ENCODE results near the gene PLXNA4.

PLXNA4 gene

DNA sequence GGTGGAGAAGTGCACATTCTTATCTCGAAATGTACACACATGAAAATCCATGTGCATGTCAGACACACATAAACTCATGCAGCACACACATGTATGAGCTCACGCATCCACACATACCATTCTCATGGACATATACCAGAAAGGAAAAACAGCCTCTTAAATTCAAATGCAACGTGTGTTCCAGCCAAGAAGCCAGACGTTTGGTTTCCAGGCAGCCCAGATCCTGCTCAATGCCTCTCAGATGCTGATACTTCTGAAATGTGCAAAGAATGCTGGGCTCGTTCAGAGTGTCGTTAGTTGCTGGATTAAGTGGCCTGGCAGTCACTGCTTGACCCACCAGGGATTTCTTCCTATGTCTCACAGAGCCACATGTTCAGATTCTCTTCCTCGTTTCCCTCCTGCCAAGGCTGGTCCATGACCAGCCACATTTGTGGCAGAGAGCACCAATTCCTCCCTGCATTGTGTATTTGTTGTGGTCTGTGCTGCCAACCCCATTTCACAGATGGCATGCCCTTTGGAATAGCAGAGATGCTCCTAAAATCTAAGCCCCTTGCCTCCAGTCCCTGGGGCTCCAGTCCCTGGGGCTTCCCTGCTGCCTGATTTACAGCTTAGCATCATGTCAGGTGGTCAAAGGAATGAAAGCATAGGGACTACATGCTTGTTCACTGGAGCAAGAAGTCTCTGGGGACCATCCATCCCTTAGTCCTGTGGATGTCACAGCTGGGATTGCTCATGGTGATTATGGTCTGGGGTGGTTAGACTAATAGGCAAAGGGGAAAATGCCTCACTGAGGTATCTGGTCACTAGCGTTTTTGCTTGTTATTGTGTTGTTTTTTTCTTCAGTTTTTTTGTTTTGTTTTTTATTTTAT, 426.6 kb downstream of the PLXNA4 start:
- no peak for DNase-seq (ENCODE audit: low read depth in 2 of 2)

DNA sequence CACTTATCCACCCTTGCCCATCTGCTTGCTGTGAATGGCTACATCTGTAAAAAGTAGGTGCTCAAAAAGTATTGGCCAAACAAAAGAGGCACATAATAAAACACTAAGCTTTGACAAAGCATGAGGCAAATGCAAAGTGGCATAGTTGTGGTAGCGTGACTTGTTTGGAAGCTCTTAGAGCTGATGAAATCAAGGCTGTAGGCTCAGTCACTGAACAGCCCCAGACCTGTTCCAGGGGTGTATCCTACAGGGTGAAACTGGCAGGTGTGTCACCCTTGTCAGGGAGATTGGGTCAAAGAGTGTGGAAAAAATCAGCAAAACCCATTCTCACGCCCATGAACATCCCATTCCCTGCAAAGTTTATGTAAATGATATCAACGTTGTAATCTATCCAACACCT, 427.4 kb downstream of the PLXNA4 start:
- DNase-seq (ENCODE audit: low read depth in 2 of 2): no peak

DNA sequence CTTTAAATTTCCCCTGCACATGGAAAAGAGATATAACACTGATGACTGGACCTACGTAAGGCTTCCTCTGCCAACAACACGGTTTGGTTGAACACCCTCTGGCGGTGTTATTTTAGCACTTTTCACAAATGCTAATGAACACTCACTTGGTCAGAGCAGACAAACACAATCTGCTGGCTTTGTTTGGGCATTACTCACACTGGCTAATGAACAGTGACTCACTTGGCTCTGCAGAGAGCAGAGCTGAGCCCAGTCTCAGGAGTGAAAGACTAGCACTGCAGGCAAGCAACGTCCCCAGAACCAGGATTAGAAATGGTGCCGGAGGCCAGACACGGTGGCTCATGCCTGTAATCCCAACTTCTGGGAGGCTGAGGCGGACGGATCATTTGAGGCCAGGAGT, 430.8 kb downstream of the PLXNA4 start:
- no peak for DNase-seq (ENCODE audit: low read depth in 2 of 2)

DNA sequence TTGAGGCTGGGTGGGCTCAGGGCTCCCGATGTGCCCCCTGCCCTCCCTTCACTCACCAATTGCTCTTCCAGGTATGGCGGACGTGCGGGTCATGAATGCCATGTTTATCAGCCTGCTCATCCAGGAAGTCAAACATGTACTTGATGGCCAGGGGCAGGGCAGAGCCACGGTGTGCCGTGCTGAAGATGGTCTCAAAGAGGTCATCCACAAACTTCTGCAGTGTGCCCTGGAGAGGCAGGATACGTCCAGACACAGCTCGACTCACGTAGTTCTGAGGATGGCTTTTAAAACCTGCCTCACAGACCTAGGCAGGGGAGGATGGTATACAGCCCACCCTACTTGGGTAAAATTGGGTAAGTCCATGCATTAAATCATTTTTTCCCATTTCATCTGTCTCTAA, 431.2 kb downstream of the PLXNA4 start:
- DNase-seq (ENCODE audit: low read depth in 2 of 2): no peak

DNA sequence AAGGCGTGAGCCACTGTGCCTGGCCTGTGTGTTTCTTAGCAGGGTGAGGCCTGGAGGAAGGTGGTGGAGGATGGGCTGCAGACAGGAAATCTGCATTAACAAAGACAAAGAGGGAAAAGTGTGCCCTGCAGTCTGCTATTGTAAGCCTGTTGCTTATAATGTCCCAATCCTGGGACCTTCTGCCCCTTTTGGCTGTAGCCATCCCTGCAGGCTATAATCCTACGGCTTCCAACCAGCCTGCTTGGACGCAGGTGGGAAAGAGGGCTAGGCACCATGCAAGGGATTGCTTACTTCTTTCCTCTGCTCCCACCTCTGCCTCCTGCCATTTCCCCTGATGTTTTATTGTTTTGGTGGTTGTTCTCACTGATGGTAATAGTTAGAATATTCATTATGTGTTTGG, 434.3 kb downstream of the PLXNA4 start:
- no peak for DNase-seq (ENCODE audit: low read depth in 2 of 2)

DNA sequence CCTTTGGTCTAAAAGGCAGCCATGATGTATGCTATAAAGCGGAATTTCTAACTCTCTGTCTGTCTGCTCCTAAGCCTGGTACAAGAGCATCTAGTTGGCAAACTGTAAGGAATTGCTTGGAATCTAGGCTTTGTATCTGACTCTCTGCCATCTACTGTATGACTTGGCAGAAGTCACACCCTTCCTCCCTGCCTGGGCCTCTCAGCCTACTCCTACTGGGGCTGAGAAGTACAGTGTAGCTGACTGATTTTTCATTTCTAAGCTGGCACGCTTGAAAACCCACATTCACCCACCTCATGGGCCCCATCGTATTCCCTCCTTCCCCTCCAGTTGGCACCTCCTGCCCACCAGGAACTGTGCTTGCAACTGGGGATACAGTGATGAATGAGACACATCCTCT, 435.2 kb downstream of the PLXNA4 start:
- DNase-seq (ENCODE audit: low read depth in 2 of 2): no peak

DNA sequence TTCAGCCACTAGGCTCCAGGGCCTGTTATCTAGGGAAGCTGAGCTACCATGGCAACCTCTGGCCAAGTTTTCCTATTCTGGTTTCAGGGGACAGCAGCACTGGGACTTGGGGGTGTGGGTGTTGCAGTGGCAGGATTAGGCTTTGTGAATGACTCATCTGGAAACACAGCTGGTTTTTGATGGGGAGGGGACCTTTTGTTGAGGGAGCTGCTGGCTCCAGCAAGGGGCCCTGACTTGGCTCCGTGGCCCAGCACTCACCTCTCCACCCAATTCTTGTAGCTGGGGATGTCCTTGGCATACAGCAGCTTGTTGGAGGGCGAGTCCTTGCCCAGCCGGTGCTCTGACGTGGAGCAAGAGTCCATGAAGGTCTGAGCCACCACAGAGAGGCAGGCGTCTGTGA, 435.9 kb downstream of the PLXNA4 start:
- no peak for DNase-seq (ENCODE audit: low read depth in 2 of 2)

DNA sequence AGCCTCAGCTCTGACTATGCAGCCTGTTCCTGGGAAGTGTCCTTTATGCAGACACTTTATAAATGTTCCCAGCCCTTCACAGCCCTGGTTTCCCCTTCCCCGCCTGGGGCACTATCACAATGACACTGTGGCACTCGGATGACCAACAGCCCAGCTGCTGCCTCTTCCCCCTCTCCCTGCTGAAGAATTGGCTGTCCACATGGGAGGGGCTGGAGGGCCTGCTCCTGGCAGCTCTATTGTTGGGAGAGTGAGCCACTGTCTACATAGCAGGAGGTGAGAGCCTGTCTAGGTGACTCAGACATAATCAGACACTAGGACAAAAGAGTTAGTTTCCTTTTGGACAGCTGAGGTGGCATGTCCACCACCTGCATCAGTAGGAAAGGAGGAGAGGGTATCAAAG, 437.5 kb downstream of the PLXNA4 start:
- DNase-seq (ENCODE audit: low read depth in 2 of 2): no peak

DNA sequence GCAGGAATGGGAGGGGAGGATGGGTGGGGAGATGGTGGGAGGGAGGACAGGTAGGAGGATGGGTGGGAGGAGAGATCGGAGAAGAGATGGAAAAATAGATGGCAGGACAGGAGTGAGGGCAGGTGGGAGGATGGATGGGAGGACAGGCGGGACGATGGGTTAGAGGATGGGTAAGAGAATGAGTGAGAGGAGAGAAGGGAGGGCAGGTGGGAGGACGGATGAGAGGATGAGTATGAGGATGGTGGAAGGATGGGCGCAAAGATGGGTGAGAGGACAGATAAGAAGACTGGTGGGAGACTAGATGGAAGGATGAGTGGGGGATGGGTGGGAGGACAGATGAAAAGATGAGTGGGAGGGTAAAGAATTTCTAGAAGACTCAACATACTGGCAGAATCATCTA, 438.6 kb downstream of the PLXNA4 start:
- DNase-seq (ENCODE audit: low read depth in 2 of 2): no peak

DNA sequence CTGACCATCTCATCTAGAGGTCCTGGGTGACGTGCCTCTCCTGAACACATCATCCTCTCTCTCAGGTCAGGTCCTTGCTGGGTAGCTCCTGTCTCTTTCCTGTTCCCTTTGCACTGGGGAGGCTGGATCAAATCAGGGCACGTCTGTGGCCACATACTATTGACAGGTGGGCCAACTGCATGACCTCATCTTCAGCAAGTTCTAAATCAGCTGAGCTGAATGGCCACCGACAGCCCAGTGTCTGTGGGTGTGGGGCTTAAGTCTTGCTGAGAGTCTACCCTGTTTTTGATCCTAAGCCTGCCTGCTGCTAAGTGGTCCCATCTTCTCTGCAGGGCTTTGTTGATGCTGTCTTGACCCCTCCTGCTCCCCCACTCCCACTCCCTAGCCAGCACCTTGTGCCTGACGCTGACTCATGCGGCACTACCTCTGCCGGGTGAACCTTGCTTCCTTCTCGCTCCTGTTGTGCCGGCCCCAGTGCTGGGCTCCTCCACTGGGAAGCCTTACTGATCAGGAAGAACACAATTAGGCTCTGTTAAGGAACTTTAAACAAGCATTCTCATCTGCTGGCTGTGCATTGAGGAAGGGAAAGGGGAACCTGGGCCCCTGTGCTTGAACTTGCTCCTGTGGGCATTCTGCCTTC, 440.4 kb downstream of the PLXNA4 start:
- no peak for DNase-seq (ENCODE audit: low read depth in 2 of 2)

DNA sequence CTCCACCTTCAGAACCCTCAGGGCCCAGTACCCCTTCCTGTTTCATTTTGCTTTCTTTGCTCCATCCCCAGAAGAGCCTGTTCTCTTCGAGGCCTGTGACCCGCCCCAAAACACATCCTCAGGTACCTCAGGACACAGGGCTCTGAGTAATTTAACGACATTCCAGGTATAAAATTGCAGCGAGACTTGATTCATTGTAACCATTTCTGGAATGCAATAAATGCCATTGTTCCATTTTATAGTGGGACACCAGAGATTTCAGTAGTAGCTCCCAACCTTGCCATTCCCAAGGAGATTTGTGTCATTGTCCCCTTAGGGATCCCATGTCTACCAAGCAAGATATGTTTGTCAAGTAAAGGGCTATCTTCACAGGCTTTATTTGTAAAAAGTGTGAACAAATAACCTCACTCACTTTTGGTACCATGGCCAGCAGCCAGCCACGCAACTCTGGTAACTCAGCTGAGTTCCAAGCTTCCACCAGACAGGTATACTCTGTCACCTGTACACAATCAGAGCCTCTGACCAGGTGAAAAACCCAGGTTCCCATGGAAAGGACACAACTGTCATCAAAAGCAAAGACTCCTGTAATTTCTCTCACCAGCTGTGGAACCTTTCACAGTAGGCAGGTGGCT, 441.3 kb downstream of the PLXNA4 start:
- no peak for DNase-seq (ENCODE audit: low read depth in 2 of 2)

DNA sequence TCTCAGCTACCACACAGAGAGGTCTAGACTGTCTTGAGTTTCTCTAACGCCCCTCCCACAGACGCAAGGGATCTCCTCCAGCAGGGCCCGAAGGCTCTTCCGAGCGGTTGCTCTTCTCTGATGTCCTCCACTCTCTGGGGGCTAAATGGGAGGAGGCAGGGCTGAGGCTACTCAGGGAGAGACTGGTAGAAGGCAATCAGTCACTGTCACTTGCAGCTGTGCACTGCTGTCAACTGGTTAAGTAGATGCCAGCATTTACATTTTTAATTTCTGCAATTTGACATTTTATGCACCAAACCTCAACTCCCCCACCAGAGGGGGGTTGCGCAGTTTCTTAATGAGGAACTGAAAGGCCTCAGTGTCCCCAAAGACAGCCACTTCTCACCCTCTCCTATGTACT, 442.8 kb downstream of the PLXNA4 start:
- no peak for DNase-seq (ENCODE audit: low read depth in 2 of 2)

DNA sequence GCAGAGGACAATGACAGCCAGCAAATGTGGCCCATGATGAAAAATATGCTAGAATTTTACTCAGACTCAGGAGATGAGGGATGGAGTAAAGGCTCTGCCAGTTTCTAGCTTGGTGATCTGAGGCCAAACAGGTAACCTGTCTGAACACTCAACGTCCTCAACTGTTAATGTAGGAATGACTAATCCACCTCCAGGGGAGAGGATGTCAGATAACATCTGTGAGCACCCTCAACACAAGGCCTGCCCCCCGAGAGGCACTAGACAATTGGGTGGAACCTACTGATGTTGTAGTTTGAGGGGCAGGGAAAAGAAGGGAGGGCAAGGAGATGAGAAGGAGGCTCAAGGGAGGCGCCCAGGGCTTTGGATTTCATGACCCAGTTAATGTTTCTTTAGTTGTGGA, 445.1 kb downstream of the PLXNA4 start:
- DNase-seq (ENCODE audit: low read depth in 2 of 2): no peak

DNA sequence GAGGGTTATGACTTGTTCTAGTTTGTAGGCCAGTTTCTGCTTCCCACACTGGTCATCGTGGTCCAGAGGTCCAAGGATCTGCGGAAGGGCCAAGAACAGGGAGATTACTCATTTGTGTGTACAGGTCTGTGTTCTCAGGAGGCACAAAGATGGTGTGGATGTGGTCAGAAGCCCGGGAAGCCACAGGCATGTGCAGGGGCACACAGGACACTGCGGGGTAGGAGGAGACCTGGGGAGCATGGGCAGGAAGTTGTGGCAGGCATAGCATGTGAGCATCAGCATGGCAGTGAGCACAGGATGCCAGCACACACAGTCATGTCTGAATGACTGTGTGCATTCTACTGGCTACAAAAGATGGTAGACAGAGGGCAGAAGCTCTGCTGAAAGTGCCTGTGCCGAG, 445.8 kb downstream of the PLXNA4 start:
- DNase-seq (ENCODE audit: low read depth in 2 of 2): no peak

DNA sequence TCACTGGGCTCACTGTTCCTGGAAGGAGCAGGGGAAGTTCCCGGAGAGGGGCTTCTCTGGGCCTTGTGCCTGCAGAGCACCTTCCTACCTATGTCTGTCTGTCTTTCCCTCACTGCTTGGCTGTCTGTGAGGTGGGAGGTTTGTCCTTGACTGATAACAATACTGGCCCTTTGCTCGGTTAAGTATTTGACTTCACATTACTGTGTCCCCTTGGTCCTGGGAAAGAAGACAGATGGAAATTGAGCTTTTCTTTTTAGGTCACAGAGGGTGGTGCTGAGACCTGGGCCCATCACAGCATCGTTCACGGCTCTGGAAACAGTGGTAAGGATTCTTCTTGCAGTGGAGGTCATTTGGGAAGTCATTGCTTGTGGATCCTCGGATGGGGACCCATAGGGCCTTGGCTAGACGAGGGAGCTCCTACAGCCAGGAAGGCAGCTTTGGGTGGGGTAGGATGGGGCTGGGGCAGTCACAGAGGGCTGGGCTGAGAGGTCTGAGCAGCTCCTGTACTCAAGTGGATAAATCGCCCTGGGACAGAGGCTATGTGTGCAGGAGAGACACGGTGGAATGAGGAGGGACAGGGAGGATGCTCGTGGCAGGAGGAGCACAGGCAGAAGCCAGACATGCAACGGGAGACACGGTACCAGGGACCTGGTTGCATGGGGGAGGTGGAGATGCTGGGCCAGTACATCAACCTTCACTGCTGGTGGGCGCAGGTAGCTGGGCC, 450.2 kb downstream of the PLXNA4 start:
- DNase-seq (ENCODE audit: low read depth in 2 of 2): no peak

DNA sequence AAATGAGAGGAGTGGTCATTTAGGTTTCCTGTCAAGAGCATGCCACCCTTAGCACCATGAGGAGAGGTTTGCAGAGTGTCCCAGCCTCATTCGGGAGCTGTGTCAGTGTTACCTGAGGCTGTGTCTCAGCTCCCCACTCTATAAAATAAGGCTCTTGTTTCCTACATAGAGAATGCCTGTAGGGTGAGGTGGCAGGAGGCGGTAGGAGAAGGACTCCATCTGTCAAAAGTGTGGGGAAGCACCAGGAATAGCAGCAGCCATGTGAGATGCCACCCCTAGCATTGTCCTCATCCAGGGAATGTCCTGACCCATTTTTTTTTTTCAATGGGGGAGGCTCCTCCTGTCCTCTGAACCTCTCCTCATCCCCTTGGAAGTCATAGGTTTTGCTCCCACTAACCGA, 451.2 kb downstream of the PLXNA4 start:
- DNase-seq (ENCODE audit: low read depth in 2 of 2): no peak

DNA sequence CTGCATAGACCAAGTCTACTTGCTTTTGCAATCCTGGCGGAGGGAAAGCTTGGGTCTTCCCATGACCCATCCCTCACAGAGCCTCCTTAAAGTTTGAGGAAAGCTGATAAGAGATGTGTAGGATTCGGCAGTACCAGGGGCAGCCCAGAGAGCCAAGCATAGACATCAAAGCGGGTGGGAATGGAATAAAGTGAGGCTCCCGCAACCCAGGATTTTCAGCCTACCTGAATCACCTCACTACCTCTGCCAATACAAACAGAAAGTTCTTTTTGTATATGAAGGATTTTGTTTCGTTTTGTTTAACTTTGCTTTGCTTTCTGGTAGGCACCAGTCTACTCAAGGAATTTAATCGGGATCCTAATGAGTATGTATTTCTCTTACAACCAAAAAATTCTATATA, 451.7 kb downstream of the PLXNA4 start:
- DNase-seq (ENCODE audit: low read depth in 2 of 2): no peak

DNA sequence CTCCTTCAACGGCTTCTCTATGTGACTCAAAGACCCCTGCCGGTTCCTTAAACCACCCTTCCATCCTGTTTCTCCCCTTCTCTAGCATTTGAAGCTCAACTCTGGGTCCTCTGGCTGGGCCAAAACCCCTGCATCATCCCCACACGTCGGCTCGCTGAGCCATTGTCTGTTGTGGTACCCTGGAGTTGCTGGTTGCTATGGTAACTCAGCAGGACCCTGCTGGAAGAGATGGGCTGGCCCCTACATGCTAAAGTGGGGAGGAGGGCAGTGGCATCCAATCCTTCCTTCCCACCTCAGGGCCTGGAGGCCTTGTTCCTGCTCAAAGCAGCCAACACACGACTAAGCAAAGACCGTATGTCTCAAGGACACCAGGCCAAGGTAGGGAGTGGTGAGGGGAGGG, 452.5 kb downstream of the PLXNA4 start:
- DNase-seq (ENCODE audit: low read depth in 2 of 2): no peak

DNA sequence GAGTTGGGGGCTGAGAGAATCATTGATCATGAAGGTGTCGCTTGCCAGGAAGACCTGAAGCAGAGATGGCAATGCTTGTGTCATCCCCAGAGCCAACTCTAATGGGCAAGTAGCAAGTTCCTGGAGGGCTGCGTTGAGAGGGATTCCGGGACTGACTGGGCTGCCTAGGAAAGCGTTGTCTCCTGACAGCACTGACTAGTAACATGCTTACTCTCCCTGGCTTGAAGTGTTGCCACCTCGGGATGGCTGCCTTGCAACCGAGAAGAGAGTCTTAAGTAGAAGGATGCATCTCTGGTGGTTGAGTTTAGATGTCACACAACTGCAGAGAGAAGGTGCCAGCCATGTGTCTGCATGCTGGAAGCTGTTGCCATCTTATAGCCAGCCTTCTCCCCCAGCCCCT, 453.4 kb downstream of the PLXNA4 start:
- DNase-seq (ENCODE audit: low read depth in 2 of 2): no peak

DNA sequence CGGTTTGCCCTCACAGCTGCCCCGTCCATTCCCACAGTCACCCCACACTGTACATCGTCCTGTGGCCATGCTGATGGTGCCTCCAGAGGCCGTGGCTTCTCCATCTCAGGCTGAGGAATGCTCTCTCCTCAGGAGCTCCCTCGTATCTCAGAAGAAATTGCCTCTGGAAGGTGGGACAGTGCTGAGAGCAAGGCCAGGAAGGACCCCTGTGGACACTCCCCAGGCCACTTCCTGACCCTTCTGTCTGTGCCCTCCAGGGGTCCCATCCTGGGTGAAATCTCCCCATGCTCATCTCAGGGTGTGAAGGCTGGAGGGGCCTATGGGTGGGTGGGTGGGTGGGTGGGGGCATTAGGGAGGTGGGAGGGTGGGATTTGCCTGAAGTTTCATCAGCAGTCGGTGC, 454.3 kb downstream of the PLXNA4 start:
- DNase-seq (ENCODE audit: low read depth in 2 of 2): no peak

DNA sequence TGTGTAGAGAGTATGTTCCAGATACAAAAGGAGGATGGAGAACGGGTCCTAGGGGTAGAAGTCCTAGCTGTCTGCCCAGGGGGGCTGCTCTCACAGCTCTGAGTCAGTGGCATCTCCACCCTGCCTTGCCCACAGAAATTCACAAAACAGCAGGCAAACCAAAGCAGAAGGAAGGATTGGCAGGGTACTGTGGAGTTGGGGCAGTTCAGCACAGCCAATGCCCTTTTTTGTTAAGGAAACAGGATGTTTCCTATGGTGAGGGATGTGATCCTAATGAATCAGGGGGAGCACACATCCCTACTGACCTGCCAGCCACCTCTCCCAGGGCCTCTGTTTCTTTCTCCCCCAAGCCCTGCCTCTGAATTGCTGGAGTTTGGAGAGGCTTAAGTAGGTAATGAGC, 457.6 kb downstream of the PLXNA4 start:
- no peak for DNase-seq (ENCODE audit: low read depth in 2 of 2)

DNA sequence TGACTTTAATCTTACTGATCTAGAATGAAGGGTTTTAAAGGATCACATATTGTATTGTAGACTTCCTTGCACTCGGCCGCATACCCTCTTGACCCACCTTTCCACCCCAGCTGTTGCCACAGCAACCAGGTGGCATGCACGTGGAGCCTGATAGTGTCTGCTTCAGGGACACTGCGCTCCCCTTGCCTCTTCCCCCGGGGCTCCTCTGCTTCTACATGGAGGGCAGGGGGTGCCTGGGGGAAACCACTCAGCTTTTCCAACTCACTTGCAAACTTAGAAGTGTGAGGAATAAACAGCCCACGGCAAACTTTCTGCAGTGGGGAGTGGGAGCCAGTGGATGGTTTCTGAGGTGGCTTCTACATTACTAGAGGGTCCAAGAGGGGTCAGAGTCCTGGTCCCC, 458.6 kb downstream of the PLXNA4 start:
- no peak for DNase-seq (ENCODE audit: low read depth in 2 of 2)
